WTC11 (cell line): Measurements from ENCODE around the gene SMPX. TPM values are rescaled to one million over a fixed set of nuclear protein-coding genes. Genes with fewer than 3 reads are reported as not detected.

ENCODE experiments used
- ATAC-seq: fragments of 200-7000 bp; cut with Tn5 transposase; 2 replicates; pipeline ENCODE4 v1.10.0; 2021; ENCODE audit warnings: mild to moderate bottlenecking, moderate library complexity
- CTCF ChIA-PET: fragments of 300-600 bp; sonication (Branson Sonifier 250); formaldehyde crosslinking; loops from one replicate; lab custom pipeline; 2021; ENCODE audit warnings: antibody characterized with exemption; lab: Charles Lee
- POLR2A ChIA-PET: fragments of 350-600 bp; sonication (Branson Sonifier 250); formaldehyde crosslinking; loops from one replicate; lab custom pipeline; 2021; ENCODE audit warnings: antibody characterized with exemption; lab: Charles Lee
- DNase-seq: peaks from one replicate; pipeline ENCODE4 v3.0.0; 2021; ENCODE audit warnings: low spot score
- H3K27ac Mint-ChIP-seq: 2 replicates; pipeline ENCODE4 v1.8.0; 2021; ENCODE audit warnings: mixed read lengths
- H3K27me3 Mint-ChIP-seq: 2 replicates; pipeline ENCODE4 v1.8.0; 2021; ENCODE audit warnings: low read depth, mild to moderate bottlenecking, moderate library complexity, mixed read lengths
- H3K36me3 Mint-ChIP-seq: 2 replicates; pipeline ENCODE4 v1.8.0; 2021; ENCODE audit warnings: mixed read lengths
- H3K4me1 Mint-ChIP-seq: 2 replicates; pipeline ENCODE4 v1.8.0; 2022; ENCODE audit warnings: mixed read lengths
- H3K4me3 Mint-ChIP-seq: 2 replicates; pipeline ENCODE4 v1.8.0; 2021; ENCODE audit warnings: mild to moderate bottlenecking, moderate library complexity, mixed read lengths
- H3K9me3 Mint-ChIP-seq: 2 replicates; pipeline ENCODE4 v1.8.0; 2021; ENCODE audit warnings: mixed read lengths
- CREB1 ChIP-seq: sonication (generic); formaldehyde crosslinking; IDR thresholded peaks from 2 replicates; pipeline ENCODE4 v1.8.0; 2023; ENCODE audit warnings: mild to moderate bottlenecking, missing genetic modification reagents
- FOXP1 ChIP-seq: sonication (generic); formaldehyde crosslinking; IDR thresholded peaks from 2 replicates; pipeline ENCODE4 v1.8.0; 2022; ENCODE audit warnings: missing genetic modification reagents, mild to moderate bottlenecking, moderate library complexity, borderline replicate concordance
- GABPB1 ChIP-seq: sonication (generic); formaldehyde crosslinking; IDR thresholded peaks from 2 replicates; pipeline ENCODE4 v1.8.1; 2023; ENCODE audit warnings: mild to moderate bottlenecking, missing genetic modification reagents
- IRF2 ChIP-seq: sonication (generic); formaldehyde crosslinking; IDR thresholded peaks from 2 replicates; pipeline ENCODE4 v1.8.0; 2022; ENCODE audit warnings: low read depth, missing genetic modification reagents, borderline replicate concordance
- JAZF1 ChIP-seq: fragments of 250-450 bp; sonication (Bioruptor Pico); IDR thresholded peaks from 2 replicates; pipeline ENCODE4 v1.9.0; 2021; ENCODE audit warnings: moderate library complexity, mild to moderate bottlenecking, inconsistent platforms
- MXD4 ChIP-seq: fragments of 250-450 bp; sonication (Bioruptor Pico); IDR thresholded peaks from 2 replicates; pipeline ENCODE4 v1.8.0; 2021; ENCODE audit warnings: mild to moderate bottlenecking, moderate library complexity, borderline replicate concordance
- NFATC4 ChIP-seq: fragments of 250-450 bp; sonication (Bioruptor Pico); IDR thresholded peaks from 2 replicates; pipeline ENCODE4 v1.9.0; 2021; ENCODE audit warnings: mild to moderate bottlenecking
- NR3C1 ChIP-seq: sonication (generic); formaldehyde crosslinking; conservative IDR thresholded peaks from 2 replicates; pipeline ENCODE4 v1.8.1; 2023; ENCODE audit warnings: low read depth, mild to moderate bottlenecking, missing genetic modification reagents
- SMAD4 ChIP-seq: sonication (generic); formaldehyde crosslinking; IDR thresholded peaks from 2 replicates; pipeline ENCODE4 v1.8.0; 2022; ENCODE audit warnings: mild to moderate bottlenecking, missing genetic modification reagents
- SP1 ChIP-seq: sonication (generic); formaldehyde crosslinking; conservative IDR thresholded peaks from 2 replicates; pipeline ENCODE4 v1.8.1; 2022; ENCODE audit warnings: missing genetic modification reagents
- ZNF263 ChIP-seq: sonication (generic); formaldehyde crosslinking; IDR thresholded peaks from 2 replicates; pipeline ENCODE4 v1.8.1; 2022; ENCODE audit warnings: low read depth, mild to moderate bottlenecking, moderate library complexity, missing genetic modification reagents
- total RNA-seq: library from RNA; stranded (reverse); gene quantifications from 3 replicates; pipeline ENCODE4 v1.2.3, GENCODE V29; 2021
- TF ChIP-seq, protein P1 (sequence below): sonication (generic); formaldehyde crosslinking; IDR thresholded peaks from 2 replicates; pipeline ENCODE4 v1.8.1; 2023; ENCODE audit warnings: mild to moderate bottlenecking, missing genetic modification reagents, moderate library complexity
- TF ChIP-seq, protein P2 (sequence below): fragments of 250-450 bp; sonication (Bioruptor Pico); conservative IDR thresholded peaks from 2 replicates; pipeline ENCODE4 v1.9.0; 2021; ENCODE audit warnings: mild to moderate bottlenecking
- TF ChIP-seq, protein P3 (sequence below): fragments of 250-450 bp; sonication (Bioruptor Pico); IDR thresholded peaks from 2 replicates; pipeline ENCODE4 v1.9.0; 2021; ENCODE audit warnings: moderate library complexity, mild to moderate bottlenecking, inconsistent platforms, borderline replicate concordance
- TF ChIP-seq, protein P4 (sequence below): sonication (generic); formaldehyde crosslinking; IDR thresholded peaks from 2 replicates; pipeline ENCODE4 v1.8.1; 2023; ENCODE audit warnings: mild to moderate bottlenecking, missing genetic modification reagents
- TF ChIP-seq, protein P5 (sequence below): sonication (generic); formaldehyde crosslinking; IDR thresholded peaks from 2 replicates; pipeline ENCODE4 v1.8.0; 2023; ENCODE audit warnings: missing genetic modification reagents
- TF ChIP-seq, protein P6 (sequence below): sonication (generic); formaldehyde crosslinking; IDR thresholded peaks from 2 replicates; pipeline ENCODE4 v1.8.0; 2022; ENCODE audit warnings: mild to moderate bottlenecking, missing genetic modification reagents
- TF ChIP-seq, protein P7 (sequence below): sonication (generic); formaldehyde crosslinking; IDR thresholded peaks from 2 replicates; pipeline ENCODE4 v1.8.0; 2022; ENCODE audit warnings: mild to moderate bottlenecking, missing genetic modification reagents
- TF ChIP-seq, protein P8 (sequence below): sonication (generic); formaldehyde crosslinking; IDR thresholded peaks from 2 replicates; pipeline ENCODE4 v1.8.1; 2022; ENCODE audit warnings: low read depth, mild to moderate bottlenecking, moderate library complexity, missing genetic modification reagents, borderline replicate concordance

Gene SMPX
- total RNA-seq, 1 experiment from 2014 or later: not detected

DNA sequence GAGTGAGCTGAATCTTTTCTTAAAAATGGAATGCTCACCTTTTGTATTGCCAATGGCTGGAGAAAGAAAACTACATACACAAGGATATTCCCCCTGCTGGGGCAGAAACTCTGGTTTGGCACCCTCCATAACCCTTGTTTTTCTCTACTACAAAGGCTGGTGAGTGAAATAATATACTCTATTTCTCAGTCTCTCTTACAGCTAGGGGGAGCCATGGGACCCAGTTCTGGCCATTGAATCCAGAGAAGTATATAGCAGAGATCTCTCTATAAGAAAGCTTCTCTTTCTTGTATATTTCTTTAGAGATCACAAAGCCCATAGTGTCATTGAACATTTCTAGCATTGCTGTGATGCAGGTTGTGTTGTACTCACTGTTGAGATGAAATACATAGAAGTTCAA lies 49.8 kb downstream of the SMPX start:
- ChIA-PET POLR2A (no interaction called here), CTCF (interaction anchor here (0.7 to 2.1 kb wide), 7 partner anchors 9 to 1178 kb away, joined by 3 to 10 read pairs (median 3); no protein-coding TSS in a partner anchor)
- DNase-seq (peak; percentile 10), ATAC-seq (peak; percentile 63)
- no peaks in the 10 kb centered on the region for H3K27me3 Mint-ChIP-seq
- H3K4me3 Mint-ChIP-seq: no peak overlapping the region
- H3K4me1 Mint-ChIP-seq: peaks cover 10% of the 10 kb centered on the region
- TF ChIP-seq, protein P1, sequence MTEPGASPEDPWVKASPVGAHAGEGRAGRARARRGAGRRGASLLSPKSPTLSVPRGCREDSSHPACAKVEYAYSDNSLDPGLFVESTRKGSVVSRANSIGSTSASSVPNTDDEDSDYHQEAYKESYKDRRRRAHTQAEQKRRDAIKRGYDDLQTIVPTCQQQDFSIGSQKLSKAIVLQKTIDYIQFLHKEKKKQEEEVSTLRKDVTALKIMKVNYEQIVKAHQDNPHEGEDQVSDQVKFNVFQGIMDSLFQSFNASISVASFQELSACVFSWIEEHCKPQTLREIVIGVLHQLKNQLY (CRISPR knock-in tag): no peak
- no peak for TF ChIP-seq IRF2
- TF ChIP-seq, protein P2, sequence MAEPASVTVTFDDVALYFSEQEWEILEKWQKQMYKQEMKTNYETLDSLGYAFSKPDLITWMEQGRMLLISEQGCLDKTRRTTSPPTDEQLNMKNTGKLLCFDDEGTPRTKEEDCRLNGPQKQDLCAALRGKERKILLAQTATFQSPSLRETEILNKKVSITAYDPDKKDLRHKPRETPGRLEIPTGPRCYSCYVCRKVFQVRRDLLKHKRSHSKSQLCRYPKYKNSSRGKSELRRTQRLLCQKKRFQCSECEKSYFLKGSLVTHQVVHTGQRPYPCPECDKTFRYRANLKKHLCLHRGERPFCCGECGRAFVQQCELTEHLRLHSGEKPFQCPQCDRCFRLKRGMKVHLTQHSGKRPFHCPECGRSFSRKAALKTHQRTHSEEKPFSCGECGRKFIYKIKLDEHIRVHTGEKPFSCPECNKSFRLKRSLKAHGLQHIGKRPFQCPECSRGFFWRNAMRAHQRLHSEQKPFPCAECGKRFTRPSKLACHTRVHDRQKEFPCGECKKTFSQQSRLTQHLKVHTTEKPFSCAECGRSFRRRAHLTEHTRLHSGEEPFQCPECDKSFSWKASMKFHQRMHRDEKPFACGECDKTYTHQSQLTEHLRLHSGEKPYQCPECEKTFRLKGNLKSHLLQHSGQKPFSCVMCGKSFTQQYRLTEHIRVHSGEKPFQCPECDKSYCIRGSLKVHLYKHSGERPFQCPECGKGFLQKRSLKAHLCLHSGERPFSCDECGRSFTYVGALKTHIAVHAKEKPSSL: no peak
- H3K36me3 Mint-ChIP-seq: no peaks in the 10 kb centered on the region
- peaks cover under 1% of the 10 kb centered on the region for H3K9me3 Mint-ChIP-seq
- H3K27ac Mint-ChIP-seq: no peak overlapping the region

DNA sequence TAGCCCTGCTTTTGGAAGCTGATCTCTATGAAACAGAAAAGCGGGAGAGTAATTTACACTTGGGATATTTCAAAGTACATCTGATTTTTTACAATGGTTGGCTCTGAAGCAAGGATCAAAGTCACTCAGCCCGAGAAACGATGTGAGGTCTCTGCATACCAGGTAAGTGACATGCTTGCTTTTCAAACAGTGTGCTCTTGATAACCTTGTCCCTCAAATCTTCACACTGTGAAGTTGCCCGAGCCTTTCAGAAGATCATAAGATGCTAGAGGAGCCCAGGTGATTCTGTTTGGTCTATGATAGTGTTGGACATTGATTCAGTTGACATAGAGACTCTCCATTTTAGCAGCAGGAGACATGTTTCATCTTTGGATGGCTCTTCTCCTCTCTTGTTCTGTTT lies 52.7 kb downstream of the SMPX start:
- no peak overlapping the region for H3K27ac Mint-ChIP-seq
- no peaks in the 10 kb centered on the region for H3K27me3 Mint-ChIP-seq
- no peak overlapping the region for H3K4me3 Mint-ChIP-seq
- TF ChIP-seq FOXP1 (CRISPR knock-in tag): no peak
- TF ChIP-seq, all 79 proteins: peak for 0
- POLR2A ChIA-PET: no interaction called here
- CTCF ChIA-PET: no interaction called here
- H3K9me3 Mint-ChIP-seq: no peaks in the 10 kb centered on the region
- DNase-seq: no peak
- H3K36me3 Mint-ChIP-seq: no peaks in the 10 kb centered on the region
- H3K4me1 Mint-ChIP-seq: peaks cover 10% of the 10 kb centered on the region
- ATAC-seq: no peak

DNA sequence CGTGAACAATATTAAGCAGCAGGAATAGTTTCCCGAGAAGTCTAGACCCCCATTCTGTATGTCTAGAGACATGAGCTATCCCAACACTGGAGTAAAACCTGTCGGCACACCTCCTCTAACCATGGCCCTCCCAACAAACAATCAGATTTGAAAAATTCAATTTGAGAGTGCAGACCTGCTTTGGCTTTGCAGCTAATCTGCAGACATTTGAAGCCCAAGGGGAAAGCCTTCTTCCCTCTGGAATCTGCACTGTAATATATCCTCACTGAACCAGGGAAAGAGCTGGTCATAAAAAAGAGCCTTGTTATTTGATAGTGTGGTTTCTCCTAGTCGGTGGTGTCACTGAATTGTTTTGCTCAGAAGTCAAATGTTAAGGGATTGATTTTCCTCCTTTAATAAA lies 55.2 kb downstream of the SMPX start:
- DNase-seq: no peak
- no peak for TF ChIP-seq NR3C1
- no peak overlapping the region for H3K27ac Mint-ChIP-seq
- H3K4me1 Mint-ChIP-seq: peaks cover 10% of the 10 kb centered on the region
- no peaks in the 10 kb centered on the region for H3K9me3 Mint-ChIP-seq
- ATAC-seq: no peak
- CTCF ChIA-PET: interaction anchor here (1.7 kb wide), 1 partner anchor 23 kb away, joined by 5 read pairs; no protein-coding TSS in a partner anchor
- POLR2A ChIA-PET: no interaction called here
- H3K4me3 Mint-ChIP-seq: no peak overlapping the region
- no peaks in the 10 kb centered on the region for H3K27me3 Mint-ChIP-seq
- no peaks in the 10 kb centered on the region for H3K36me3 Mint-ChIP-seq

DNA sequence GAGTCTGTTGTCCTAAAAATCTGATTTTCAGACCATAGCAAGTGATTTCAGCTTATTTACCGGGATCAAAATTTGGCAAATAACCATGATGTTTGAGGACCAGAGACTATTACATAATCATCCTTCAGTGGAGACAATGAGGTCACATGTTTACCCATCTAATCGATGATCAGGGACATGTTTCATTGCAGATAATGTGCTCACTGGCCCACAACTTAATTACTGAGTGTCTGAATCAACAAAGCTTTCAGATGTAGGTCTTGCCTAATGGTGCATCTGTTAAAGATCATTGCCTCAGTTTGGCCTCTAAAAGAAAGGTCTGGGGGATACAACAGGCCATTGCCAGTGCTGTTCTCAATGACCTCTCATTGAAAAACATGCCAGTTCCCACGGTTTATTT lies 56.9 kb downstream of the SMPX start:
- ChIA-PET POLR2A (no interaction called here), CTCF (no interaction called here)
- DNase-seq (no peak), ATAC-seq (no peak)
- peaks cover 10% of the 10 kb centered on the region for H3K4me1 Mint-ChIP-seq
- H3K27me3 Mint-ChIP-seq: no peaks in the 10 kb centered on the region
- H3K4me3 Mint-ChIP-seq: no peak overlapping the region
- no peaks in the 10 kb centered on the region for H3K36me3 Mint-ChIP-seq
- no peak overlapping the region for H3K27ac Mint-ChIP-seq
- no peaks in the 10 kb centered on the region for H3K9me3 Mint-ChIP-seq
- TF ChIP-seq, protein P3, sequence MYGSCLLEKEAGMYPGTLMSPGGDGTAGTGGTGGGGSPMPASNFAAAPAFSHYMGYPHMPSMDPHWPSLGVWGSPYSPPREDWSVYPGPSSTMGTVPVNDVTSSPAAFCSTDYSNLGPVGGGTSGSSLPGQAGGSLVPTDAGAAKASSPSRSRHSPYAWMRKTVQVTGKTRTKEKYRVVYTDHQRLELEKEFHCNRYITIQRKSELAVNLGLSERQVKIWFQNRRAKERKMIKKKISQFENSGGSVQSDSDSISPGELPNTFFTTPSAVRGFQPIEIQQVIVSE: no peak
- TF ChIP-seq, protein P4, sequence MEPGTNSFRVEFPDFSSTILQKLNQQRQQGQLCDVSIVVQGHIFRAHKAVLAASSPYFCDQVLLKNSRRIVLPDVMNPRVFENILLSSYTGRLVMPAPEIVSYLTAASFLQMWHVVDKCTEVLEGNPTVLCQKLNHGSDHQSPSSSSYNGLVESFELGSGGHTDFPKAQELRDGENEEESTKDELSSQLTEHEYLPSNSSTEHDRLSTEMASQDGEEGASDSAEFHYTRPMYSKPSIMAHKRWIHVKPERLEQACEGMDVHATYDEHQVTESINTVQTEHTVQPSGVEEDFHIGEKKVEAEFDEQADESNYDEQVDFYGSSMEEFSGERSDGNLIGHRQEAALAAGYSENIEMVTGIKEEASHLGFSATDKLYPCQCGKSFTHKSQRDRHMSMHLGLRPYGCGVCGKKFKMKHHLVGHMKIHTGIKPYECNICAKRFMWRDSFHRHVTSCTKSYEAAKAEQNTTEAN (CRISPR knock-in tag): no peak
- TF ChIP-seq, protein P5, sequence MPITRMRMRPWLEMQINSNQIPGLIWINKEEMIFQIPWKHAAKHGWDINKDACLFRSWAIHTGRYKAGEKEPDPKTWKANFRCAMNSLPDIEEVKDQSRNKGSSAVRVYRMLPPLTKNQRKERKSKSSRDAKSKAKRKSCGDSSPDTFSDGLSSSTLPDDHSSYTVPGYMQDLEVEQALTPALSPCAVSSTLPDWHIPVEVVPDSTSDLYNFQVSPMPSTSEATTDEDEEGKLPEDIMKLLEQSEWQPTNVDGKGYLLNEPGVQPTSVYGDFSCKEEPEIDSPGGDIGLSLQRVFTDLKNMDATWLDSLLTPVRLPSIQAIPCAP (CRISPR knock-in tag): no peak
- TF ChIP-seq, protein P6, sequence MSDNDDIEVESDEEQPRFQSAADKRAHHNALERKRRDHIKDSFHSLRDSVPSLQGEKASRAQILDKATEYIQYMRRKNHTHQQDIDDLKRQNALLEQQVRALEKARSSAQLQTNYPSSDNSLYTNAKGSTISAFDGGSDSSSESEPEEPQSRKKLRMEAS (CRISPR knock-in tag): no peak
- TF ChIP-seq JAZF1 (CRISPR knock-in tag) (no peak), MXD4 (CRISPR knock-in tag) (no peak), GABPB1 (CRISPR knock-in tag) (no peak), CREB1 (CRISPR knock-in tag) (no peak), SP1 (CRISPR knock-in tag) (no peak), ZNF263 (CRISPR knock-in tag) (no peak), NFATC4 (CRISPR knock-in tag) (no peak), SMAD4 (CRISPR knock-in tag) (no peak)
- TF ChIP-seq, protein P7, sequence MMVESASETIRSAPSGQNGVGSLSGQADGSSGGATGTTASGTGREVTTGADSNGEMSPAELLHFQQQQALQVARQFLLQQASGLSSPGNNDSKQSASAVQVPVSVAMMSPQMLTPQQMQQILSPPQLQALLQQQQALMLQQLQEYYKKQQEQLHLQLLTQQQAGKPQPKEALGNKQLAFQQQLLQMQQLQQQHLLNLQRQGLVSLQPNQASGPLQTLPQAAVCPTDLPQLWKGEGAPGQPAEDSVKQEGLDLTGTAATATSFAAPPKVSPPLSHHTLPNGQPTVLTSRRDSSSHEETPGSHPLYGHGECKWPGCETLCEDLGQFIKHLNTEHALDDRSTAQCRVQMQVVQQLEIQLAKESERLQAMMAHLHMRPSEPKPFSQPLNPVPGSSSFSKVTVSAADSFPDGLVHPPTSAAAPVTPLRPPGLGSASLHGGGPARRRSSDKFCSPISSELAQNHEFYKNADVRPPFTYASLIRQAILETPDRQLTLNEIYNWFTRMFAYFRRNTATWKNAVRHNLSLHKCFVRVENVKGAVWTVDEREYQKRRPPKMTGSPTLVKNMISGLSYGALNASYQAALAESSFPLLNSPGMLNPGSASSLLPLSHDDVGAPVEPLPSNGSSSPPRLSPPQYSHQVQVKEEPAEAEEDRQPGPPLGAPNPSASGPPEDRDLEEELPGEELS: no peak
- TF ChIP-seq, protein P8, sequence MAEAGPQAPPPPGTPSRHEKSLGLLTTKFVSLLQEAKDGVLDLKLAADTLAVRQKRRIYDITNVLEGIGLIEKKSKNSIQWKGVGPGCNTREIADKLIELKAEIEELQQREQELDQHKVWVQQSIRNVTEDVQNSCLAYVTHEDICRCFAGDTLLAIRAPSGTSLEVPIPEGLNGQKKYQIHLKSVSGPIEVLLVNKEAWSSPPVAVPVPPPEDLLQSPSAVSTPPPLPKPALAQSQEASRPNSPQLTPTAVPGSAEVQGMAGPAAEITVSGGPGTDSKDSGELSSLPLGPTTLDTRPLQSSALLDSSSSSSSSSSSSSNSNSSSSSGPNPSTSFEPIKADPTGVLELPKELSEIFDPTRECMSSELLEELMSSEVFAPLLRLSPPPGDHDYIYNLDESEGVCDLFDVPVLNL: no peak
